ENCODE results near the gene APOF.
A peak's percentile ranks its signal among the peaks of the same experiment; 100 is the strongest.

Gene APOF

GRCh38 chr12:56362130-56363059 lies at the start of gene APOF:
Gene APOF (minus strand): TSS chr12:56362857. CDS start chr12:56362745, 112 bp downstream.
- Histone ChIP-seq H3K4me2 (ENCODE audit: low read length) (peak within 1 kb of the TSS; percentile 71; the same call in 1 of the 2 replicates), H3K9me3 (ENCODE audit: control insufficient read depth, insufficient read depth, low read length) (no peaks in the 10 kb centered on the region), H3F3A (ENCODE audit: control insufficient read depth, insufficient read depth) (no peaks in the 10 kb centered on the region), H3K4me1 (ENCODE audit: control insufficient read depth, low read length) (peaks cover 48% of the 10 kb centered on the region), H4K20me1 (ENCODE audit: control insufficient read depth, insufficient read depth, low read depth, low read length) (no peaks in the 10 kb centered on the region), H3K27ac (ENCODE audit: low read depth, low read length) (no peak within 1 kb of the TSS), H3K36me3 (ENCODE audit: control insufficient read depth, low read length) (peaks cover 8% of the 10 kb centered on the region), H3K79me2 (ENCODE audit: control insufficient read depth, low read length) (peaks cover 22% of the 10 kb centered on the region), H3K4me3 (ENCODE audit: low read length) (no peak within 1 kb of the TSS), H3K27me3 (ENCODE audit: control insufficient read depth, low read length) (no peaks in the 10 kb centered on the region), H3K9me2 (replicated peaks; ENCODE audit: control insufficient read depth, low read length) (no peaks in the 10 kb centered on the region)
- TF ChIP-seq CTCF (IDR thresholded peaks at IDR 0.05; ENCODE audit: low read depth, low read length, poor library complexity, severe bottlenecking) = no peak
- TF ChIP-seq EZH2phosphoT487 (IDR thresholded peaks at IDR 0.05; ENCODE audit: borderline replicate concordance, low read length) = no peak

GRCh38 chr12:56411781-56412639 lies 49.4 kb upstream of the APOF start:
- TF ChIP-seq CTCF (IDR thresholded peaks at IDR 0.05; ENCODE audit: low read depth, low read length, poor library complexity, severe bottlenecking) (no peak), EZH2phosphoT487 (IDR thresholded peaks at IDR 0.05; ENCODE audit: borderline replicate concordance, low read length) (no peak)
- H4K20me1 ChIP-seq (ENCODE audit: control insufficient read depth, insufficient read depth, low read depth, low read length) = no peaks in the 10 kb centered on the region
- H3K27ac ChIP-seq (ENCODE audit: low read depth, low read length) = no peak overlapping the region
- no peak overlapping the region for H3K4me2 ChIP-seq (ENCODE audit: low read length)
- no peaks in the 10 kb centered on the region for H3K9me2 ChIP-seq (replicated peaks; ENCODE audit: control insufficient read depth, low read length)
- H3F3A ChIP-seq (ENCODE audit: control insufficient read depth, insufficient read depth) = no peaks in the 10 kb centered on the region
- H3K4me1 ChIP-seq (ENCODE audit: control insufficient read depth, low read length) = no peaks in the 10 kb centered on the region
- H3K36me3 ChIP-seq (ENCODE audit: control insufficient read depth, low read length) = peaks cover 31% of the 10 kb centered on the region
- no peaks in the 10 kb centered on the region for H3K9me3 ChIP-seq (ENCODE audit: control insufficient read depth, insufficient read depth, low read length)
- no peak overlapping the region for H3K4me3 ChIP-seq (ENCODE audit: low read length)
- no peaks in the 10 kb centered on the region for H3K79me2 ChIP-seq (ENCODE audit: control insufficient read depth, low read length)
- no peaks in the 10 kb centered on the region for H3K27me3 ChIP-seq (ENCODE audit: control insufficient read depth, low read length)

GRCh38 chr12:56410768-56411167 lies 48.1 kb upstream of the APOF start:
- no peak for TF ChIP-seq CTCF (IDR thresholded peaks at IDR 0.05; ENCODE audit: low read depth, low read length, poor library complexity, severe bottlenecking)
- TF ChIP-seq EZH2phosphoT487 (IDR thresholded peaks at IDR 0.05; ENCODE audit: borderline replicate concordance, low read length) = no peak
- H3K9me2 ChIP-seq (replicated peaks; ENCODE audit: control insufficient read depth, low read length) = no peaks in the 10 kb centered on the region
- no peaks in the 10 kb centered on the region for H3F3A ChIP-seq (ENCODE audit: control insufficient read depth, insufficient read depth)
- H3K27ac ChIP-seq (ENCODE audit: low read depth, low read length) = no peak overlapping the region
- H3K4me1 ChIP-seq (ENCODE audit: control insufficient read depth, low read length) = no peaks in the 10 kb centered on the region
- no peaks in the 10 kb centered on the region for H3K9me3 ChIP-seq (ENCODE audit: control insufficient read depth, insufficient read depth, low read length)
- H3K4me2 ChIP-seq (ENCODE audit: low read length) = no peak overlapping the region
- H3K36me3 ChIP-seq (ENCODE audit: control insufficient read depth, low read length) = peaks cover 19% of the 10 kb centered on the region
- no peak overlapping the region for H3K4me3 ChIP-seq (ENCODE audit: low read length)
- no peaks in the 10 kb centered on the region for H4K20me1 ChIP-seq (ENCODE audit: control insufficient read depth, insufficient read depth, low read depth, low read length)
- H3K79me2 ChIP-seq (ENCODE audit: control insufficient read depth, low read length) = no peaks in the 10 kb centered on the region
- no peaks in the 10 kb centered on the region for H3K27me3 ChIP-seq (ENCODE audit: control insufficient read depth, low read length)
